Endothelial cell (in vitro differentiated cells): ENCODE results near the gene GABRA5. TPM values are rescaled to one million over a fixed set of nuclear protein-coding genes. Genes with fewer than 3 reads are reported as not detected.

Experiments
- DNase-seq: peaks from one replicate; pipeline ENCODE4 v3.0.0; 2021; ENCODE audit warnings: low spot score
- H3K27ac Mint-ChIP-seq: one replicate; pipeline ENCODE4 v1.8.0; 2021; ENCODE audit warnings: mixed read lengths, inconsistent platforms; ENCODE audit not compliant: unreplicated experiment
- H3K27me3 Mint-ChIP-seq: one replicate; pipeline ENCODE4 v1.8.0; 2021; ENCODE audit warnings: mild to moderate bottlenecking, moderate library complexity, mixed read lengths, inconsistent platforms; ENCODE audit not compliant: unreplicated experiment
- H3K36me3 Mint-ChIP-seq: one replicate; pipeline ENCODE4 v1.8.0; 2021; ENCODE audit warnings: mild to moderate bottlenecking, low read depth, mixed read lengths, inconsistent platforms; ENCODE audit not compliant: unreplicated experiment
- H3K4me1 Mint-ChIP-seq: one replicate; pipeline ENCODE4 v1.8.0; 2021; ENCODE audit warnings: mild to moderate bottlenecking, mixed read lengths, inconsistent platforms; ENCODE audit not compliant: unreplicated experiment
- H3K4me3 Mint-ChIP-seq: one replicate; pipeline ENCODE4 v1.8.0; 2021; ENCODE audit warnings: mild to moderate bottlenecking, mixed read lengths, inconsistent platforms; ENCODE audit not compliant: unreplicated experiment
- H3K9me3 Mint-ChIP-seq: one replicate; pipeline ENCODE4 v1.8.0; 2021; ENCODE audit warnings: mixed read lengths, inconsistent platforms; ENCODE audit not compliant: unreplicated experiment
- CTCF ChIP-seq: fragments of 200-600 bp; sonication (generic); IDR thresholded peaks from one replicate; pipeline ENCODE4 v1.5.0; 2021; ENCODE audit warnings: antibody characterized with exemption; ENCODE audit not compliant: unreplicated experiment
- total RNA-seq: library from RNA; stranded (reverse); fragmentation: NEBNext Ultra II Directional; extraction: Animal tissue kit (Norgen Biotek cat#: 25700); gene quantifications from one replicate; pipeline ENCODE4 v1.2.1, GENCODE V29; 2021; ENCODE audit not compliant: unreplicated experiment

The GABRA5 gene
- total RNA-seq, 1 donor from 2014 or later: 0.72 TPM

GRCh38 chr15:26985050-26985449 is 118.2 kb downstream of the GABRA5 start:
- DNase-seq: no peak
- H3K4me1 Mint-ChIP-seq: no peaks in the 10 kb centered on the region
- no peak for TF ChIP-seq CTCF
- no peaks in the 10 kb centered on the region for H3K9me3 Mint-ChIP-seq
- H3K36me3 Mint-ChIP-seq: no peaks in the 10 kb centered on the region
- no peak overlapping the region for H3K4me3 Mint-ChIP-seq
- no peak overlapping the region for H3K27ac Mint-ChIP-seq
- no peaks in the 10 kb centered on the region for H3K27me3 Mint-ChIP-seq

GRCh38 chr15:26996250-26996649 is 129.4 kb downstream of the GABRA5 start:
- no peak overlapping the region for H3K4me3 Mint-ChIP-seq
- H3K27ac Mint-ChIP-seq: no peak overlapping the region
- H3K36me3 Mint-ChIP-seq: peaks cover 3% of the 10 kb centered on the region
- H3K27me3 Mint-ChIP-seq: no peaks in the 10 kb centered on the region
- no peak for TF ChIP-seq CTCF
- H3K9me3 Mint-ChIP-seq: peaks cover 5% of the 10 kb centered on the region
- DNase-seq: no peak
- no peaks in the 10 kb centered on the region for H3K4me1 Mint-ChIP-seq

Other genes starting within 250 kb of the GABRA5 start
- 4.4 TPM for gene GABRB3, start 94.0 kb upstream of the GABRA5 start, total RNA-seq
- gene GABRG3, start 104.1 kb downstream of the GABRA5 start, total RNA-seq: 0.21 TPM